K562 (cell line): ENCODE data around the gene TBXAS1. TPM values are rescaled to one million over a fixed set of nuclear protein-coding genes. Genes with fewer than 3 reads are reported as not detected.

ENCODE experiments used
- CBFA2T3 ChIP-seq: fragments of 450-650 bp; IDR thresholded peaks from 2 replicates; pipeline ENCODE4 v1.6.1; 2017
- CBX8 ChIP-seq: fragments of 200-600 bp; sonication (generic); IDR thresholded peaks from 2 replicates; pipeline ENCODE4 v1.6.1; 2012; ENCODE audit warnings: borderline replicate concordance, mixed run types, low read depth, mild to moderate bottlenecking, moderate library complexity, mixed read lengths, low read length, control low read depth, inconsistent platforms; ENCODE audit not compliant: poor library complexity, severe bottlenecking; ENCODE audit errors: extremely low read depth
- DACH1 ChIP-seq: fragments of 450-650 bp; IDR thresholded peaks from 2 replicates; pipeline ENCODE4 v1.6.1; 2018; ENCODE audit not compliant: partially characterized antibody
- EP300 ChIP-seq: IDR thresholded peaks from 2 replicates; pipeline ENCODE4 v1.6.1; 2012; ENCODE audit warnings: low read length, improper control_type of control experiment
- FOSL1 ChIP-seq: fragments of 200-800 bp; sonication (Bioruptor generic); conservative IDR thresholded peaks from 2 replicates; pipeline ENCODE4 v1.6.1; 2016; ENCODE audit warnings: missing genetic modification characterization, missing compliant biosample characterization
- MAZ ChIP-seq, 2 experiments: fragments of 450-650 bp in 1 of 2; sonication (generic) in 1 of 2; formaldehyde crosslinking; IDR thresholded peaks in 1 of 2; conservative IDR thresholded peaks in 1 of 2; 2 replicates each; pipeline versions ENCODE4 v1.4.0 to v1.5.0; 2020; ENCODE audit warnings: mild to moderate bottlenecking in 1 of 2, missing genetic modification reagents in 1 of 2
- MIER1 ChIP-seq: fragments of 450-650 bp; IDR thresholded peaks from 2 replicates; pipeline ENCODE4 v1.6.1; 2016; ENCODE audit warnings: antibody characterized with exemption, mild to moderate bottlenecking, low read depth
- MLX ChIP-seq, 2 experiments: fragments of 450-650 bp in 1 of 2; sonication (generic) in 1 of 2; formaldehyde crosslinking; conservative IDR thresholded peaks; 2 replicates each; pipeline versions ENCODE4 v1.4.0 to v1.8.1; 2020 to 2022; ENCODE audit warnings: mild to moderate bottlenecking in 1 of 2, missing genetic modification reagents in 1 of 2
- NFIC ChIP-seq: fragments of 450-650 bp; IDR thresholded peaks from 2 replicates; pipeline ENCODE4 v1.6.1; 2017; ENCODE audit warnings: mild to moderate bottlenecking, inconsistent platforms
- NFRKB ChIP-seq: fragments of 450-650 bp; IDR thresholded peaks from 2 replicates; pipeline ENCODE4 v1.6.1; 2016; ENCODE audit warnings: low read depth
- RB1 ChIP-seq: fragments of 450-650 bp; IDR thresholded peaks from 2 replicates; pipeline ENCODE4 v1.6.1; 2017; ENCODE audit warnings: low read depth, mild to moderate bottlenecking
- ZNF140 ChIP-seq: fragments of 250-450 bp; sonication (Bioruptor Pico); IDR thresholded peaks from 2 replicates; pipeline ENCODE4 v1.8.0; 2021; ENCODE audit warnings: moderate library complexity, mild to moderate bottlenecking, inconsistent platforms
- ZNF224 ChIP-seq: sonication (generic); formaldehyde crosslinking; IDR thresholded peaks from 2 replicates; pipeline ENCODE4 v1.8.0; 2022; ENCODE audit warnings: mild to moderate bottlenecking, missing genetic modification reagents
- ZNF639 ChIP-seq, 2 experiments: fragments of 200-800 bp in 1 of 2; sonication (Bioruptor generic) in 1 of 2; sonication (generic) in 1 of 2; formaldehyde crosslinking in 1 of 2; IDR thresholded peaks in 1 of 2; conservative IDR thresholded peaks in 1 of 2; 2 replicates each; pipeline versions ENCODE4 v1.5.0 to v1.6.1; 2016 to 2020; ENCODE audit warnings: missing compliant biosample characterization in 1 of 2, missing genetic modification characterization in 1 of 2, missing genetic modification reagents in 1 of 2
- polyA plus RNA-seq, 8 experiments: library from polyadenylated mRNA; depleted of rRNA in 4 of 8; stranded (reverse) in 5 of 8; unstranded in 3 of 8; fragments of >200 nt; fragmentation: Nextera tagmentation in 2 of 8; fragmentation: Illumina TruSeq in 1 of 8; extraction: Ambion mirVana in 2 of 8; extraction: Trizol in 1 of 8; gene quantifications; 2 replicates each; pipeline versions ENCODE4 v1.2.1 to v1.2.3, GENCODE V29; 2011 to 2014; ENCODE audit warnings: inconsistent platforms in 1 of 8, missing spikeins in 1 of 8
- total RNA-seq, 7 experiments: library from RNA; depleted of rRNA in 6 of 7; stranded (reverse); fragments of >200 nt in 6 of 7; fragmentation: Illumina TruSeq in 2 of 7; extraction: Trizol in 2 of 7; gene quantifications; 2 replicates each; pipeline versions ENCODE4 v1.2.1 to v1.2.3, GENCODE V29; 2011 to 2021; ENCODE audit warnings: low replicate concordance in 1 of 7
- TF ChIP-seq, protein P1 (sequence below): fragments of 450-650 bp; IDR thresholded peaks from 2 replicates; pipeline ENCODE4 v1.6.1; 2016; ENCODE audit warnings: mild to moderate bottlenecking, moderate library complexity

TBXAS1 gene
- total and polyA plus RNA-seq, 9 of the 15 experiments (the other 6 are each of a cell fraction or from before 2014, with no cell fraction given) = 1.1 to 8.3 (median 1.9) TPM

DNA sequence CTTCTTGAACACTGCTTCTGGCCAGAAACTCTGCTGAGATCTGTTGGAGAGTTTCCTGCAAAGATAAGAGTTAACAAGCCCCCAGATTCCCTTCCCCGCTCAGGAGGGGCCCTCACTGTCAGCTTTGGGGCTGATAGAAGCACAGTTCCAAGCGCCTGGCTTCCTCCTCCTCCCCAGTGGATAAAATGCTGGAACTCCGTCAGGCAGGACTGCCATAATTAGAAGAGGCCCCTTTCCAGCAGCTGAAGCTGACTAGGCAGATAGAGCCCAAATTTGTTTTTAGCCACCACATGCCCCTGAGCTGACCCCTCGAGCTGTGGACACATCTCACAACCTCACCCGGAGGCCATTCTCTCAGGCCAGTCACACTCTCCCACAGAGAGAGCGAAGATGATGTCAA lies 89.4 kb downstream of the TBXAS1 start (continued):
- TF ChIP-seq NFIC (peak; percentile 35), NFRKB (peak; percentile 36; the same call in 1 of the 2 replicates), MIER1 (no peak), MLX (CRISPR knock-in tag; conservative IDR thresholded peaks at IDR 0.05) (no peak), CBFA2T3 (peak; percentile 82), FOSL1 (tag) (no peak), MAZ (CRISPR knock-in tag; conservative IDR thresholded peaks at IDR 0.05 in 1 of 2, IDR thresholded peaks at IDR 0.05 in 1 of 2) (0 out of 4 replicates have a peak, but pooled peaks of 1 of the 2 experiments have one; percentile 32), ZNF639 (CRISPR knock-in tag; conservative IDR thresholded peaks at IDR 0.05 in 1 of 2, IDR thresholded peaks at IDR 0.05 in 1 of 2) (peak in 1 of 2 experiments; percentile 70; a peak in 2 of 4 replicates), ZNF224 (CRISPR knock-in tag) (0 out of 2 replicates have a peak, but pooled peaks have one; percentile 30), RB1 (peak; percentile 39; the same call in 1 of the 2 replicates), EP300 (peak; percentile 46; the same call in 1 of the 2 replicates), DACH1 (no peak), CBX8 (no peak), ZNF140 (no peak)
- TF ChIP-seq, protein P1, sequence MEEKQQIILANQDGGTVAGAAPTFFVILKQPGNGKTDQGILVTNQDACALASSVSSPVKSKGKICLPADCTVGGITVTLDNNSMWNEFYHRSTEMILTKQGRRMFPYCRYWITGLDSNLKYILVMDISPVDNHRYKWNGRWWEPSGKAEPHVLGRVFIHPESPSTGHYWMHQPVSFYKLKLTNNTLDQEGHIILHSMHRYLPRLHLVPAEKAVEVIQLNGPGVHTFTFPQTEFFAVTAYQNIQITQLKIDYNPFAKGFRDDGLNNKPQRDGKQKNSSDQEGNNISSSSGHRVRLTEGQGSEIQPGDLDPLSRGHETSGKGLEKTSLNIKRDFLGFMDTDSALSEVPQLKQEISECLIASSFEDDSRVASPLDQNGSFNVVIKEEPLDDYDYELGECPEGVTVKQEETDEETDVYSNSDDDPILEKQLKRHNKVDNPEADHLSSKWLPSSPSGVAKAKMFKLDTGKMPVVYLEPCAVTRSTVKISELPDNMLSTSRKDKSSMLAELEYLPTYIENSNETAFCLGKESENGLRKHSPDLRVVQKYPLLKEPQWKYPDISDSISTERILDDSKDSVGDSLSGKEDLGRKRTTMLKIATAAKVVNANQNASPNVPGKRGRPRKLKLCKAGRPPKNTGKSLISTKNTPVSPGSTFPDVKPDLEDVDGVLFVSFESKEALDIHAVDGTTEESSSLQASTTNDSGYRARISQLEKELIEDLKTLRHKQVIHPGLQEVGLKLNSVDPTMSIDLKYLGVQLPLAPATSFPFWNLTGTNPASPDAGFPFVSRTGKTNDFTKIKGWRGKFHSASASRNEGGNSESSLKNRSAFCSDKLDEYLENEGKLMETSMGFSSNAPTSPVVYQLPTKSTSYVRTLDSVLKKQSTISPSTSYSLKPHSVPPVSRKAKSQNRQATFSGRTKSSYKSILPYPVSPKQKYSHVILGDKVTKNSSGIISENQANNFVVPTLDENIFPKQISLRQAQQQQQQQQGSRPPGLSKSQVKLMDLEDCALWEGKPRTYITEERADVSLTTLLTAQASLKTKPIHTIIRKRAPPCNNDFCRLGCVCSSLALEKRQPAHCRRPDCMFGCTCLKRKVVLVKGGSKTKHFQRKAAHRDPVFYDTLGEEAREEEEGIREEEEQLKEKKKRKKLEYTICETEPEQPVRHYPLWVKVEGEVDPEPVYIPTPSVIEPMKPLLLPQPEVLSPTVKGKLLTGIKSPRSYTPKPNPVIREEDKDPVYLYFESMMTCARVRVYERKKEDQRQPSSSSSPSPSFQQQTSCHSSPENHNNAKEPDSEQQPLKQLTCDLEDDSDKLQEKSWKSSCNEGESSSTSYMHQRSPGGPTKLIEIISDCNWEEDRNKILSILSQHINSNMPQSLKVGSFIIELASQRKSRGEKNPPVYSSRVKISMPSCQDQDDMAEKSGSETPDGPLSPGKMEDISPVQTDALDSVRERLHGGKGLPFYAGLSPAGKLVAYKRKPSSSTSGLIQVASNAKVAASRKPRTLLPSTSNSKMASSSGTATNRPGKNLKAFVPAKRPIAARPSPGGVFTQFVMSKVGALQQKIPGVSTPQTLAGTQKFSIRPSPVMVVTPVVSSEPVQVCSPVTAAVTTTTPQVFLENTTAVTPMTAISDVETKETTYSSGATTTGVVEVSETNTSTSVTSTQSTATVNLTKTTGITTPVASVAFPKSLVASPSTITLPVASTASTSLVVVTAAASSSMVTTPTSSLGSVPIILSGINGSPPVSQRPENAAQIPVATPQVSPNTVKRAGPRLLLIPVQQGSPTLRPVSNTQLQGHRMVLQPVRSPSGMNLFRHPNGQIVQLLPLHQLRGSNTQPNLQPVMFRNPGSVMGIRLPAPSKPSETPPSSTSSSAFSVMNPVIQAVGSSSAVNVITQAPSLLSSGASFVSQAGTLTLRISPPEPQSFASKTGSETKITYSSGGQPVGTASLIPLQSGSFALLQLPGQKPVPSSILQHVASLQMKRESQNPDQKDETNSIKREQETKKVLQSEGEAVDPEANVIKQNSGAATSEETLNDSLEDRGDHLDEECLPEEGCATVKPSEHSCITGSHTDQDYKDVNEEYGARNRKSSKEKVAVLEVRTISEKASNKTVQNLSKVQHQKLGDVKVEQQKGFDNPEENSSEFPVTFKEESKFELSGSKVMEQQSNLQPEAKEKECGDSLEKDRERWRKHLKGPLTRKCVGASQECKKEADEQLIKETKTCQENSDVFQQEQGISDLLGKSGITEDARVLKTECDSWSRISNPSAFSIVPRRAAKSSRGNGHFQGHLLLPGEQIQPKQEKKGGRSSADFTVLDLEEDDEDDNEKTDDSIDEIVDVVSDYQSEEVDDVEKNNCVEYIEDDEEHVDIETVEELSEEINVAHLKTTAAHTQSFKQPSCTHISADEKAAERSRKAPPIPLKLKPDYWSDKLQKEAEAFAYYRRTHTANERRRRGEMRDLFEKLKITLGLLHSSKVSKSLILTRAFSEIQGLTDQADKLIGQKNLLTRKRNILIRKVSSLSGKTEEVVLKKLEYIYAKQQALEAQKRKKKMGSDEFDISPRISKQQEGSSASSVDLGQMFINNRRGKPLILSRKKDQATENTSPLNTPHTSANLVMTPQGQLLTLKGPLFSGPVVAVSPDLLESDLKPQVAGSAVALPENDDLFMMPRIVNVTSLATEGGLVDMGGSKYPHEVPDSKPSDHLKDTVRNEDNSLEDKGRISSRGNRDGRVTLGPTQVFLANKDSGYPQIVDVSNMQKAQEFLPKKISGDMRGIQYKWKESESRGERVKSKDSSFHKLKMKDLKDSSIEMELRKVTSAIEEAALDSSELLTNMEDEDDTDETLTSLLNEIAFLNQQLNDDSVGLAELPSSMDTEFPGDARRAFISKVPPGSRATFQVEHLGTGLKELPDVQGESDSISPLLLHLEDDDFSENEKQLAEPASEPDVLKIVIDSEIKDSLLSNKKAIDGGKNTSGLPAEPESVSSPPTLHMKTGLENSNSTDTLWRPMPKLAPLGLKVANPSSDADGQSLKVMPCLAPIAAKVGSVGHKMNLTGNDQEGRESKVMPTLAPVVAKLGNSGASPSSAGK = peak; percentile 83
